CD4-positive, alpha-beta T cell treated with Interleukin-6 for 4 hours (primary cell): ENCODE measurements around the gene MYO7B.

Experiments used
- DNase-seq: peaks from one replicate; pipeline ENCODE4 v3.0.0-alpha.2; 2020; ENCODE audit warnings: mixed read lengths

Gene MYO7B

DNA sequence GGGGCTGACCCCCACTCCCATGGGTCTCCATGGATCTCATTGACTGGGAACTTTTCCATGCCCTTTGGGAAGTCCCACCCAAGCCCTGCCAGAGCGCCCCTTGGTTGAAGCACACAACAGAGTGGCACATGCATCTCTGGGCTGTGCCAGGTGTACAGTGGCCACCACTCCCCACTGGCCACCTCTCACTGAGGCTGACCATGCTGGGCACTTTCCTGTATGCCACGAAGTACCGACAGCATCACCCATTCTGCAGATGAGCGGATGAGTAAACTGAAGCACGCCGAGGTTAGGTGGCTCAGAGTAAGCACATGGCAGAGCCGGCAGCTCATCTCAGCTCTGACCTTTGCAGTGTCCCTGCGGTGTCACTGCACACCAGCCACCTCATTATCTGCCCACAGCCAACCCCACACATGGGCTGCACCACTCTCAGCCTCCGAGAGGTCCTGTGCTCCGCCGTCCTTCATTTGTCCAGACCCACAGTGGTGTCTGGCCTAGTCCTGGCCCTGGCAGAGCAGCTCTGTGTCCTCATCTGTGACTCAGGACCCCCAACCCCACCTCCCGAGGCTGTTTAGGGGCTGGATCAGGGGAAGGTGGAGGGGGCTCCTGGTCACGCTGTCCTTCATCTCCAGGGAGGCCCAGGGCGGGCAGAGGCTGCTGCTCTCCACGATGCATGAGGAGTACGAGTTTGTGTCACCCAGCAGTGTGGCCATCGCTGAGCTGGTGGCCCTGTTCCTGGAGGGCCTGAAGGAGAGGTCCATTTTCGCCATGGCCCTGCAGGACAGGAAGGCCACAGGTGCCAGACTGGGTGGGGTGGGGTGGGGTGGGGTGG lies 92.5 kb downstream of the MYO7B start:
- no peak for DNase-seq

DNA sequence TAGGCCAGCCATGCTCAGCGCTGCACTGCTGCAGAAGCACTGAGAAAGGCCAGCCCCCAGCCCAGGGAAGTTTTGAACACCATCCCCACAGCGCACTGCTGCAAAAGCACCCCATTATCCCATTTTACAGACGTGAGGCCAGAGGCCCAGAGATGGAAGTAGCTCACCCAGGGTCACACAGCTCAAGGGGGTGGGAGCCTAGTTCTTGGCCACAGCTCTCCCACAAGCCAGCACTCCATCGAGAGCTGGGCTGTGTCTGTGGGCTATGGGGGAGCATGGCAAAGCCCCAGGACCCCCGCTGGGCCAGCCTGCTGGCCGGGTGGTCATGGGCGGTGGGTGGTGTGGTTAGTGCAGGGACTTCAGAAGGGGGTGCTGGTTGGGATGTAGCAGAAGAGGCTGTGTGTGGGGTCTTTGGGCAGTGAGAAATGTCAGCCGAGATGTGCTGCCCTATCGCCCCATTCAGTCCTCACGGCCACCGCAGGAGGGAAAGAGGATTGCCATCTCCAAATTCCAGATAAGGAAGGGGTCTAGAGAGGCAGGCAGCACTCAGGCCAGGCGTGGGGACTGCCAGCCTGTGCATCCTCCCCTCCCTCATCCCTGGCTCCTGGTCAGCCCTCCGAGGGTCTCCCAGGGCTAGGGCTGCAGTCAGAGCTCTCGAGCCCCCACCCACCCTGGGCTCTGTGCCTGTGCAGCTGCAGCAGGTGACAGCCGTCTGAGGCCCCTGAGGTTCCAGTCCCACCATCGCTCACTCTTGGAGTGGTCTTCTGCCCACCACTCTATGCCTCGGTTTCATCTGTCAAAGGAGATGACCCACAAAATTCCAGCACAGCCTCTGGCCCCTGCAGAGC lies 93.5 kb downstream of the MYO7B start:
- no peak for DNase-seq

DNA sequence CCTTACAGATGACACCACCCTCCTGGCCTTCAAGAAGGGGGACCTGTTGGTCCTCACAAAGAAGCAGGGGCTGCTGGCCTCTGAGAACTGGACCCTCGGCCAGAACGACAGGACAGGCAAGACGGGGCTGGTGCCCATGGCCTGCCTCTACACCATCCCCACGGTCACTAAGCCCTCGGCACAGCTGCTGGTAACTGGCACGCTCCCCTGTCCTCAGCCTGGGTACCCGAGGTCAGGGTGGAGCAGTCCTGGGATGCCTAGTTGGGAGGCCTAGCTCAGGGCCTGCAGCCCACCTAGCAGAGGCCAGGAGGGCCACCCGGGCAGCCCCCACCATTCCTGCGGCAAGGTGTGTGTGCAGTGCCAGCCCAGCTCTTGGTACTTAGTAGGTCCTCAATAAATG lies 94.2 kb downstream of the MYO7B start:
- DNase-seq = no peak

DNA sequence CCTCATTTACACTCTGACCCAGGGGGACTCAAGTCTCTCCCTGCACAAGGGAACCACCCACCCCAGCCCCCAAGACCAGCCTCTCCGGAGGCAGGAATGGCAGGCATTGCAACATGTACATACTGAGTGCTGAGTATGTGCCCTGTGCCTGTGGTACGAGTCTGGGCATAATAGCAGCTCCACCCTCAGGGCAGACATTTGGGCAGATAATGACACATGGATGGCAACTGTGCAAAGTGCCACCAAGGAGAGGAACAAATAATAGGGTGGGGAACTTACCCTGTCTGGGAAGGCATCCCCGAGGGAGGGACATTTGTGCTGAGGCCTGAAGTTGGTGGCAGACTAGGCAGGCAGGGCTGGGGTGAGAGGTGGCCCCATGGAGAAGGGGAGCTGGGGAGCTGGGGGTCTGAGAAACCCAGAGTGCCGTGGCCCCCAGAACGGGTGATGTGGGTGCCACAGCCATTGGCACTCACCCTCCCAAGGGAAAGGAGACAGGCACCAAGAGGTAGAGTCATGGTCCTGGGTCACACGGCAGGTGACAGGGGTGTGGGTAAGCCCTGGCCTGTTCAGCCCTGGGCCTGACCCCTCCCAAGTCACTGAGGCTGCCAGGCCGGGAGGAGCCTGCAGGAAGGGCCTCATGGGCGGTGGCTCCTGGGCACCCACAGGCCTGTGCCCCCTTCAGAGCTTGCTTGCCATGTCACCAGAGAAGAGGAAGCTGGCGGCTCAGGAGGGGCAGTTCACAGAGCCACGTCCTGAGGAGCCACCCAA lies 94.8 kb downstream of the MYO7B start:
- DNase-seq = no peak

DNA sequence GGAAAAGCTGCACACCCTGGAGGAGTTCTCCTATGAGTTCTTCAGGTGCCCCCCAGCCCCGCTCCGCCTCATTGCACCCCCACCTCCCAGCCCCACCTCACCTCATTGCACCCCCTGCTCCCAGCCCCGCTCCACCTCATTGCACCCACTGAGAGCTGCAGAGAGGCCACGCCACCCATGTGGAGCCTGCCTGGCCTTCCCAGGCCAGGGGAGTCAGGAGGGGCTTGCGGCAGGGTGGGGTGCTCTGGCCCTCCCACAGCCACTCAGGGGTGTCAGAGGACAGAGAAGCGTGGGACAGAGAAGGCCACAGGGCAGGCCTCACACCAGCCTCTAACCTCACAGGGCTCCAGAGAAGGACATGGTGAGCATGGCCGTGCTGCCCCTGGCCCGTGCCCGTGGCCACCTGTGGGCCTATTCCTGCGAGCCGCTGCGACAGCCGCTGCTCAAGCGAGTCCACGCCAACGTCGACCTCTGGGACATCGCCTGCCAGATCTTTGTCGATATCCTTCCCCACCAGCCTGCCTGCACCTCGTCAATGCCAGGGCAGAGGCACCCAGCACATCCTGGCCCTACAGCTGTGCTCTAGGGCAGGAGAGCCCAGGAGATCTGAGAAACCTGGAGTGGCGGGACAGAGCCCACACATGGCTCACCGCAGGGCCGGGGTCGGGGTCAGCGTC lies 95.5 kb downstream of the MYO7B start:
- DNase-seq = no peak

DNA sequence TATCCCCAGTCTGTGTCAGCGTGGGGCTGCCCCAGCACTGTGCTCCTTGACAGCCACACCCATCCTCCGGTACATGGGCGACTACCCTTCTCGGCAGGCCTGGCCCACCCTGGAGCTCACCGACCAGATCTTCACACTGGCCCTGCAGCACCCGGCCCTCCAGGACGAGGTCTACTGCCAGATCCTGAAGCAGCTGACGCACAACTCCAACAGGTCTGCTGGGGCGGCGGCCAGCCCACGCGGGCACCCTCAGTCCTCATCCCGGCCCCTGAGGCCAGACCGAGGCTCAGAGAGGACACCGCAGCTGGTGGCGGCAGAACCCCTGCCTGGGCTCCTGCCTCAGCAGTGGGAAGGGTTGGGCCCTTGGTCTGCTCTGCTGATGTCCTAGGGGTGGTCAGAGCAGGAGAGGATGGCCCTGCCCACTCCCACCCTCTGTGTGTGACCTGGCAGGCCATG lies 96.1 kb downstream of the MYO7B start:
- no peak for DNase-seq

DNA sequence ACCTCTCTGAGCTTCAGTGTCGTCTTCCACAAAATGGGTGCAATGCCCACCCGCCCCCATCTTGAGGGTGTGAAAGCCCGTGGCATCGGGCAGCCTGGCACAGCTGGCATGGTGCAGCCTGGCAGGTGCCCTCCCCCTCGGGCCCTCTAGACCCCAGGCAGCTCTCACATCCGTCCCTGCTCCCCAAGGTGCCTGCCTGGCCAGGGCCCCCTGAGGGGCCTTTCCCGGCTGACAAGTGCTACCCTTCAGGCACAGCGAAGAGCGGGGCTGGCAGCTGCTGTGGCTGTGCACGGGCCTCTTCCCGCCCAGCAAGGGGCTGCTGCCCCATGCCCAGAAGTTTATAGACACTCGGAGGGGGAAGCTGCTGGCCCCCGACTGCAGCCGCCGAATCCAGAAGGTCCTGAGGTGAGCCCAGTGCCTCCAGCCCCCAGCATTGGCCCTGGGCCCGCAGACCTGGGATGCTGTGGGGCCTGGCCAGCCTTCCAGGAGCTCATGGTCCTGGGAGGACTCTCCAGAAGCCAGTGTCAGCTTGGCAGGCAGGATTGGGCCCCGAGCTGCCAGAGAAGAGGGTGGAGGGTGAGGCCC lies 96.6 kb downstream of the MYO7B start:
- DNase-seq = no peak

DNA sequence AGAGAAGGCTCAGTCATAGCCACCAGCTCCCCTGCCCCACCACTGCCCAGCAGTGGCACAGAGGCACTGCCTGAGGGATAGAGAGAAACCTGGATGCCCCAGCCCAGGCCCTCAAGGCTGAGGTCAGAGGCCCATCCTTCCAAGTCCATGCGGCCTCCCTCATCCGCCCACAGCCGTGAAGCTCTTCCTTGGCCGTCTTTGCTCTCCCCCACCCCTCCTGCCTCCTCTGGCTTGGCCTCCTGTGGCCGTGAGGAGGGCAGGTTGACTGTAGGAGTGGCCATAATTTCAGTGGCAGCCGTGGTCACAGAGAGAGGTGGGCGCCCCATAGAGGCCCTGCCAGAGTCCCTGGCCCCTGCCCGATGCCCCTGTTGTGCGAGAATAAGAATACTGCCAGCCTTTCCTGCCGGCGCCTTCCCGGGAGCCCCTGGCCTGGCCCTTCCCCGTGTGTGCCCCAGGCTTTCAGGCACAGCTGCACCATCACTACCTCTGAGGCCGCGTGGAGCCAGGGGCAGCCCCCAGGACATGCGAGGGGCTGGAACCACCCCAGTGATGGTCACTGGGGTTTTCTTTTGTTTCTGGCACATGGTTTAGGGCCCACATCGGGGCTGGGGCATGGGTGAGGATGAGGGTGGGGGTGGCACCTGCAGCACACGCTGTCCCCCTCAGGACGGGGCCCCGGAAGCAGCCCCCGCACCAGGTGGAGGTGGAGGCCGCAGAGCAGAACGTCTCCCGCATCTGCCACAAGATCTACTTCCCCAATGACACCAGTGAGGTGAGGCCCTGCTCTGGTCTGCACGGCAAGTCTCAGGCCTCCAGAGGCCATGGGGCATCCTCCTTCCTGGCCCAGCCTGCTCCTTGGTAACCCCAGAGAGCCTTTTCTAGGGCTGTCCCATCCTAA lies 97.4 kb downstream of the MYO7B start:
- peak; percentile 33 for DNase-seq

DNA sequence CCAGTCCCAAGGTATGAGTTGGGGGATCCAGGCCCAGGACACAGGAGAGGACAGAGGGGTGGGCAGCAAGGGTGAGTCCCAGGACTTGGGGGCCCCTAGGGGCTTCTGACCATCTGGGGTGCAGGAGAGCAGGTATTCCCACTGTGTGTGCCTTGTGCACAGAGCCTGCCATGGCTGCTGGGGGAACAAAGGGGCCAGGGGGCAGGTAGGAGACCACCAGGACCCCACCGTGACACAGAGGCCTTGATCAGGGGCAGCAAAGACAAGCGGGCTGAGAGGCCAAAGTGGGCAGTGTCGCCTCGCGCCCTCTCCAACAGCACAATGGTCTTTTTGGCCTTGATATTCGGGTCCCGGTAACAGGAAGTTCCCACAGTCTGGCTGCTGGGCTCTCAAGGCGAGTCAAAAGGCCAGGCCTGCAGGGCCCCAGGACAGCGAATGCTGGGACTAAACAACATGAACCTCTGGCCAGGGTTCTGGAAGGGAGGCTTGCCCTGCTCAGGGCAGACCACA lies 98.1 kb downstream of the MYO7B start:
- no peak for DNase-seq

DNA sequence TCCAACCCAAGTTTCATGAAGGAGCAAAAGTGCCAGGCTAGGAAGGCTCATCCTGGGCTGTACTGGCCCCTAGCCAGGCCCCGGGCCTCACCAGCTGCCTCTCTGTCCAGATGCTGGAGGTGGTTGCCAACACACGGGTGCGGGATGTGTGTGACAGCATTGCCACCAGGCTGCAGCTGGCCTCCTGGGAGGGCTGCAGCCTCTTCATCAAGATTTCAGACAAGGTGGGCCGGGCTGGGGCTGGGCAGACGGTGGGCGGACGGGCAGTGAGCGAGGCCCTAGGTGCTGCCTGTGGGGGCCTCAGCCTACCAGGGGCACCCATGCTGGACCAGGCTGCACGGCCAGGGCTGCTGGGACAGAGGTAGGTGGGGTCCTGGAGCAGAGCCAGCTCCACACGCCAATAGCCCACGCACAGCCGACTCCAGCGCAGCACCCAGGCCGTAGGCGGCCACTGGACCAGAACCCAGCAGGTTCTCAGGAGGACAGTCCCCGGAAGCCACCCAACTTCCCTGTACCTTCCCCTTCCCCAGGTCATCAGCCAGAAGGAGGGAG lies 98.7 kb downstream of the MYO7B start:
- no peak for DNase-seq

DNA sequence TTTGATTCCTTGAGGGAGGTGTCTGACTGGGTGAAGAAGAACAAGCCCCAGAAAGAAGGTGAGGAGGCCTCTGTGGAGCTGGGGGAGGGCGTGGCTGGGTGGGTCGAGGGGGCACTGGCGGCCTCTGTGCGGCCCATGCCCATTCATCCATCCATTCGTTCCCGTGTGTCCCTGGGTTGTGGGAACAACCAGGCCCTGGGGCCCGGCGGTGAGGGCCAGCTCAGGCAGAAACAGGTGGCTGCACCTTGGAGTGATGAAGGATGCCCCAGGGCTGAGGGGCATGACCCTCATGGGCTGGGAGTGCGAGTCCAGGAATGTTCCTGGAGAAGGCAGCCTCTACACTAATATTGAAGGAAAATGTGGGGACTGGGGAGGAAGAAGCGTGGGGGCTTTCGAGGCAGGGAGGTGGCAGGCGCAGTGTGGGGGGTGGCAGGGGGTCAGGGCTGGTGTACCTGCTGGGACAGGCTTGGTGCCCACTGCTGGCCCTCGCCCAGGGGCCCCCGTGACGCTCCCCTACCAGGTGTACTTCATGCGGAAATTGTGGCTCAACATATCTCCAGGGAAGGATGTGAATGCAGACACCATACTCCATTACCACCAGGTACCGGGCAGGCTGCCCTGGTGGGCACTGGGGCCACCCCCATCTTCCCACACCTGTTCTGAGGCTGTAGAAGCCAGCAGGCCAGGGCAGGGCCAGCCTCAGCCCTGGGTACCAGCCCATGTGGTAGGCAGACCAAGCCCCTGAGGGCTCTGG lies 99.3 kb downstream of the MYO7B start:
- DNase-seq = no peak

DNA sequence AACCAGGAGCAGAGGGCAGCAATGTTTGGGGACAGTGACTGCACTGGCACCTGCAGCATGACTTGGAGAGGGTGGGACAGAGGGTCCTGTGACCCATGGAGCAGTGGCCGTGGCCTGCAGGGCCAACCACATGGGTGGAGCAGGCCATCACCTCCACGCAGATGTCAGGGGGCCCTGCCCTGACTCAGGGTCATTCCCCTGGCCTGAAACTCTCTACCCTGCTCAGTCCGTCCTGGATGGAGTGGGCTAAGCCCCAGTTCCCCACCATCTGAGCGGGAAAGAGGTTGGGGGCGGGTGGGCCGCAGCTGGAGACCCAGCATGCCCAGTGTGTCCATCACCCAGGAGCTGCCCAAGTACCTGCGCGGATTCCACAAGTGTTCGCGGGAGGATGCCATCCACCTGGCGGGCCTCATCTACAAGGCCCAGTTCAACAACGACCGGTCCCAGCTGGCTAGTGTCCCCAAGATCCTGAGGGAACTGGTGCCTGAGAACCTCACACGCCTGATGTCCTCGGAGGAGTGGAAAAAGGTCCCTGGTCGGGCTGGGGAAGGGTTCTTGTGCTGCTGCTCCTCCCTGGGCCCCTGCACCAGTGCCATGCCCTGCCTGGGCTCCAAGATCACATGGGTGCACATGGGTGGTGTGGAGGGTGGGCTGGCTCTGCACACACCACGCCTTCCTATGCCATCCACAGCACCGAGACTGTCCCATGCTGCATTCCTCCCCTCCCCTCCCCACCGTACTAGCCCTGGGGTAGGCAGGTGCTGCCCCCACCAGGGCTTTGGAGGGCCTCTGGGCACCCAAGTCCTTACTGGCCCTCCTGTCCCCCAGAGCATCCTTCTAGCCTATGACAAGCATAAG lies 100.1 kb downstream of the MYO7B start:
- DNase-seq = no peak

DNA sequence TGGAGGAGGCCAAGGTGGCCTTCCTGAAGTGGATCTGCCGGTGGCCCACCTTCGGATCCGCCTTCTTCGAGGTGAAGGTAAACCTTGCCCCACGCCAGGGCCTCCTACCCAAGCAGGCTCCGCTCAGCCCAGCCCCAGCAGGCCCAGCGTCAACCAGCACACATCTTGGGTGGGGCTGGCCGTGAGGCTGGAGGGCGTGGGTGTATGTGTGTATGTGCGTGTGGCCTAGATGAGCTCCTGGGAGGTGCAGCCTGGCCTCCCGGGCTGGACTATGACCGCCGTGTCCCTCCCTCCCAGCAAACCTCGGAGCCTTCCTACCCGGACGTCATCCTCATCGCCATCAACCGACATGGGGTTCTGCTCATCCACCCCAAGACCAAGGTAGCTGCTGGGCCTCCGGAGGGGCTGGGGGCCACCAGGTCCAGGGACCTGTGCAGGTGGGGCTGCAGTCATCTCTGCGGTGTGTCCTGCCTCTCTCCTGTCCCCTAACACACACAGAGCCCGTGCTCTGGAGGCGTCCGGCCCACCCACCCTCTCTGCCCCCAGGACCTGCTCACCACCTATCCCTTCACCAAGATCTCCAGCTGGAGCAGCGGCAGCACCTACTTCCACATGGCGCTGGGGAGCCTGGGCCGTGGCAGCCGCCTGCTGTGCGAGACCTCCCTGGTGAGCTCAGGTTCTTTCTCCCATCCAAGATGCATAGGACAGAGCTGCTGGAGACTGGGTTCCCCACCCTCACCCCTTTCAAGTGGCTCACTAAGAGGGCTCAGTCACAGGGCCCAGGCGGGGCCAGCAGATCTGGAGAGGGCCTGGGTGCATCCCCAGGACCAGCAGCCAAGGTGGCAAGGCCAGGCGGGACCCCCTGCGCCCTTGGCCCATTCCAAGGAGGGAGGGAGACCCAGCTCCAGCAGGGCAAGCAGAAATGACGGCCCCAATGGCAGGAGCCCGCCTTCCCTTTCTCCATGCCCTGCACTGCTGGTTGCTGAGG lies 101.1 kb downstream of the MYO7B start:
- no peak for DNase-seq

DNA sequence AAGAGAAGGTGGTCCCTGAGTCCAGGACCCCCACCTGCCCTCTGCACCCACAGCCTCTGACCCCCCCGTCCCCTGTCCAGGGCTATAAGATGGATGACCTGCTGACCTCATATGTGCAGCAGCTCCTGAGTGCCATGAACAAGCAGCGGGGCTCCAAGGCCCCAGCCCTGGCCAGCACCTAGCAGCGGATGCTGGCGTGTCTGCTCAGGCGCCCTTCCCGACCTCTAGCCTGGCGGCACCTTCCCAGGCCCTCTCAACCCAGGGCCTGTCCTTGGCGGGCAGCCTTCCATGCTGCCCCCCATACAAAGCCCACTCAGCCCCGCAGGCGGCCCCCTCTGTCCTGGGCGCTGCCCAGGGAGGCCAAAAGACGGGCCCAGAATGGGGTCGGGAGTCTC lies 101.8 kb downstream of the MYO7B start:
- DNase-seq = no peak

DNA sequence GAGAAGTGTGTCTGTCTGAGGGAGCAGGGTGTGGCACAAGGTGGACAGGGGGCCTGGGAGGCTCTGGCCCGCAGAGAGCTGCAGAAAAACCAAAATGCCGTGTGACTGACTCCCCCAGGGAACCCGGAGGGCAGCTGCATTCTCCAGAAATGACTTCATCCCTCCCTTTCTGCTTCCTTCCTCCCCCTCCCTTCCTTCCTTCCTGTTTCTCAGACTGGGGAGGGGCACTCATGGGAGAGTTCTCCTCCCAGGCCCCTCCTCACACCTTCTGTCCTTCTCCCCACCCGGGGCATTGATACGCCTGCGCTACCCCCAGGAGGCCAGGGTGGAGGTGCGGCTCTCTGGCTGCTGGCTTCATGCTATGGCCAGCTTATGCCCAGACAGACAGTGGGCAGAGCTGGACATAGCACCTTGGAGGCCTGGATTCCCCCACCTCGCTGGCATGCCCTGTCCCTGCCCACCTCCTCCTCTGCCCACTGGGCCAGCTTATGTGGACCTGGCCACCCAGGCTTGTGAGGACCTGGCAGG lies 102.3 kb downstream of the MYO7B start:
- peak; percentile 58 for DNase-seq

DNA sequence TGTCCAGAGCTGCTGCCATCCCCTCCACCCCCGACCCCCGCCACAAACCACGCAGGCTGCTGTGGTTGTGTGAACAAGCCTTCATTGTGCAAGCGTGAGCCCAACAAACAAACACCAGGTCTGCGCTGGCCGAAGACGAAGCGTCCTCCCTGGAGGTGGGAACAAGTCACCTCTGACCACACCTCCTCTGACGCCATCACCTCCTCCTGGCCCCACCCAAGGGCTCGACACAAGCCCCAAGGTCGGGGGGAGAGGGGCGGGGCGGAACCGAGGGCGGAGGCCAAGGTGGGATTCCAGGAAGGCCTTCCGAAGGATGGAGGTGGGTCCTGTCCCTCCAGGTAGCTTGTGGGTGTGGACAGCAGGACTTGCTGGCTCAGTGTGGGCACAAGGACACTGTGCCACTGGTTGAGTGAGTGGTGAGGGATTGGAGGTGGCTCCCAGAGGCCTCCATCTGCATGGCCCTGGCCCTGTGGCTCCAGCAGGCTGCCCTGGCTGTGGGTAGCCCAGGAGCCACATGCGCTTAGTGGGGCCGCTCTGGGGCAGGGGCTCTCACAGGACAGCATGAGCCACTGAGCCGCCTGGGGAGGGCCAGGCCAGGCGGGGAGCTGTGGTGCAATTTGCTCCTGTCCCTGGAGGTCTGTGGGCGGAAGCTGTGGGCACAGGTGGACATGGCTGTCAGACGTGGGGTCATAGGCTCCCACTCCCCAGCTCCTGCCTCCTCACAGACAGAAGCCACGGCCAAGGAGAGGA lies 103.1 kb downstream of the MYO7B start:
- DNase-seq = no peak

DNA sequence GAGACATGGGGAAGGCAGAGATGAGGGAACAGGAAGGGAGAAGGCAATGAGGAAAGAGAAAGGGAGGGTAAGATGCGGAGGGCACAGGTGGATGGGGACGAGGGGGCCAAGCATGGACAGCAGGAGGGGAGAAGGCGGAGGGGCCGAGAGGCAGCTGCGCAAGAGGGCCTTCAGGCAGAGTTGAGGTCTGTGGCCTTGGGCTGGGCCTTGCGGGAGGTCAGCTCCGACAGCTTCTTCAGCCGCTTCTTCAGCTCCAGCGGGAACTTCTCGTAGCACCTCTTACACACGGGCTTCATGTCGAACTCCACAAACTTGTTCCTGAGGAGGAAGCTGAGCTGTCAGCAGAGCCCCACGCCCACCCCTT lies 103.6 kb downstream of the MYO7B start:
- no peak for DNase-seq
